Measurements from ENCODE around the gene BEST1.

BEST1 gene

GRCh38 chr11:61926235-61926634 lies 23.9 kb upstream of the BEST1 start:
- H3K9me2 ChIP-seq (replicated peaks; ENCODE audit: insufficient read depth, low read length) = no peaks in the 10 kb centered on the region
- no peak overlapping the region for H2AFZ ChIP-seq (ENCODE audit: low read length)
- peaks cover 4% of the 10 kb centered on the region; the same call in 1 of the 2 replicates for H3K4me1 ChIP-seq (ENCODE audit: low read length)
- H3K27ac ChIP-seq (ENCODE audit: low read length) = no peak overlapping the region
- no peaks in the 10 kb centered on the region for H3K79me2 ChIP-seq (ENCODE audit: low read length)
- H3F3A ChIP-seq (ENCODE audit: insufficient read depth, low read length) = no peaks in the 10 kb centered on the region
- no peaks in the 10 kb centered on the region for H3K9me3 ChIP-seq (replicated peaks; ENCODE audit: insufficient read depth, low read length)
- no peak overlapping the region for H3K9ac ChIP-seq (ENCODE audit: low read length)
- TF ChIP-seq EZH2phosphoT487 (IDR thresholded peaks at IDR 0.05; ENCODE audit: low read length) = no peak
- TF ChIP-seq EZH2 (optimal IDR thresholded peaks at IDR 0.05; ENCODE audit: low read depth, low read length) = no peak
- no peak for TF ChIP-seq CTCF (IDR thresholded peaks at IDR 0.05; ENCODE audit: low read length)
- H3K36me3 ChIP-seq (replicated peaks; ENCODE audit: insufficient read depth, low read length) = no peaks in the 10 kb centered on the region
- H4K20me1 ChIP-seq (ENCODE audit: insufficient read depth, low read length) = no peaks in the 10 kb centered on the region
- H3K4me2 ChIP-seq (ENCODE audit: low read depth, low read length) = no peak overlapping the region
- no peak overlapping the region for H3K4me3 ChIP-seq (ENCODE audit: low read length)
- no peak for DNase-seq
- H3K27me3 ChIP-seq (replicated peaks; ENCODE audit: insufficient read depth, low read length) = peaks cover 8% of the 10 kb centered on the region; the same call in 1 of the 2 replicates

- Histone ChIP-seq H2AFZ (ENCODE audit: low read length) (no peak overlapping the region), H3K9ac (ENCODE audit: low read length) (no peak overlapping the region)
Observed at GRCh38 chr11:61927501-61927900, 22.6 kb upstream of the BEST1 start.

GRCh38 chr11:61928606-61929005 lies 21.5 kb upstream of the BEST1 start:
- no peak overlapping the region for H3K9ac ChIP-seq (ENCODE audit: low read length)
- H3K4me3 ChIP-seq (ENCODE audit: low read length) = no peak overlapping the region
- no peak overlapping the region for H2AFZ ChIP-seq (ENCODE audit: low read length)
- peaks cover 4% of the 10 kb centered on the region; the same call in 1 of the 2 replicates for H3K27me3 ChIP-seq (replicated peaks; ENCODE audit: insufficient read depth, low read length)
- H3K4me2 ChIP-seq (ENCODE audit: low read depth, low read length) = no peak overlapping the region
- no peaks in the 10 kb centered on the region for H4K20me1 ChIP-seq (ENCODE audit: insufficient read depth, low read length)
- H3F3A ChIP-seq (ENCODE audit: insufficient read depth, low read length) = no peaks in the 10 kb centered on the region
- DNase-seq = no peak
- H3K79me2 ChIP-seq (ENCODE audit: low read length) = no peaks in the 10 kb centered on the region
- no peaks in the 10 kb centered on the region for H3K4me1 ChIP-seq (ENCODE audit: low read length)
- no peaks in the 10 kb centered on the region for H3K36me3 ChIP-seq (replicated peaks; ENCODE audit: insufficient read depth, low read length)
- H3K9me2 ChIP-seq (replicated peaks; ENCODE audit: insufficient read depth, low read length) = no peaks in the 10 kb centered on the region
- H3K27ac ChIP-seq (ENCODE audit: low read length) = no peak overlapping the region
- TF ChIP-seq CTCF (IDR thresholded peaks at IDR 0.05; ENCODE audit: low read length) (no peak), EZH2phosphoT487 (IDR thresholded peaks at IDR 0.05; ENCODE audit: low read length) (no peak), EZH2 (optimal IDR thresholded peaks at IDR 0.05; ENCODE audit: low read depth, low read length) (no peak)
- H3K9me3 ChIP-seq (replicated peaks; ENCODE audit: insufficient read depth, low read length) = no peaks in the 10 kb centered on the region

More at GRCh38 chr11:61927501-61927900, 22.6 kb upstream of the BEST1 start:
- no peaks in the 10 kb centered on the region for H3F3A ChIP-seq (ENCODE audit: insufficient read depth, low read length)
- H3K9me3 ChIP-seq (replicated peaks; ENCODE audit: insufficient read depth, low read length) = no peaks in the 10 kb centered on the region
- DNase-seq = no peak
- no peaks in the 10 kb centered on the region for H3K79me2 ChIP-seq (ENCODE audit: low read length)
- H4K20me1 ChIP-seq (ENCODE audit: insufficient read depth, low read length) = no peaks in the 10 kb centered on the region
- no peak overlapping the region for H3K27ac ChIP-seq (ENCODE audit: low read length)
- H3K9me2 ChIP-seq (replicated peaks; ENCODE audit: insufficient read depth, low read length) = no peaks in the 10 kb centered on the region
- no peaks in the 10 kb centered on the region for H3K36me3 ChIP-seq (replicated peaks; ENCODE audit: insufficient read depth, low read length)
- no peak overlapping the region for H3K4me3 ChIP-seq (ENCODE audit: low read length)
- H3K4me1 ChIP-seq (ENCODE audit: low read length) = peaks cover 4% of the 10 kb centered on the region; the same call in 1 of the 2 replicates
- TF ChIP-seq EZH2phosphoT487 (IDR thresholded peaks at IDR 0.05; ENCODE audit: low read length) = no peak
- no peak overlapping the region for H3K4me2 ChIP-seq (ENCODE audit: low read depth, low read length)
- H3K27me3 ChIP-seq (replicated peaks; ENCODE audit: insufficient read depth, low read length) = peaks cover 4% of the 10 kb centered on the region; the same call in 1 of the 2 replicates

GRCh38 chr11:61930933-61931332 lies 19.2 kb upstream of the BEST1 start:
- Histone ChIP-seq H3K9me3 (replicated peaks; ENCODE audit: insufficient read depth, low read length) (no peaks in the 10 kb centered on the region), H3K4me2 (ENCODE audit: low read depth, low read length) (no peak overlapping the region)

More at GRCh38 chr11:61930933-61931332, 19.2 kb upstream of the BEST1 start:
- Histone ChIP-seq H4K20me1 (ENCODE audit: insufficient read depth, low read length) (no peaks in the 10 kb centered on the region), H3K9me2 (replicated peaks; ENCODE audit: insufficient read depth, low read length) (no peaks in the 10 kb centered on the region), H3F3A (ENCODE audit: insufficient read depth, low read length) (no peaks in the 10 kb centered on the region), H3K4me3 (ENCODE audit: low read length) (no peak overlapping the region), H3K27me3 (replicated peaks; ENCODE audit: insufficient read depth, low read length) (peaks cover under 1% of the 10 kb centered on the region; the same call in 1 of the 2 replicates), H3K9ac (ENCODE audit: low read length) (no peak overlapping the region), H3K79me2 (ENCODE audit: low read length) (no peaks in the 10 kb centered on the region), H2AFZ (ENCODE audit: low read length) (no peak overlapping the region), H3K36me3 (replicated peaks; ENCODE audit: insufficient read depth, low read length) (no peaks in the 10 kb centered on the region), H3K4me1 (ENCODE audit: low read length) (no peaks in the 10 kb centered on the region), H3K27ac (ENCODE audit: low read length) (no peak overlapping the region)
- no peak for DNase-seq
- no peak for TF ChIP-seq EZH2 (optimal IDR thresholded peaks at IDR 0.05; ENCODE audit: low read depth, low read length)
- no peak for TF ChIP-seq CTCF (IDR thresholded peaks at IDR 0.05; ENCODE audit: low read length)
- TF ChIP-seq EZH2phosphoT487 (IDR thresholded peaks at IDR 0.05; ENCODE audit: low read length) = no peak
